Activated effector memory CD4-positive, alpha-beta T cell treated with Interleukin-2 at 50 U/mL for 16 hours (primary cell): ENCODE measurements around the gene HNRNPR.
"Not testable (repeated sequence)": the region's sequence is repeated elsewhere in the genome, so short reads cannot be mapped to it uniquely, and the experiment has no call there.

Experiments
- DNase-seq: peaks from one replicate; pipeline ENCODE4 v3.0.0-alpha.2; 2020

HNRNPR gene

GRCh38 chr1:23322770-23323169, 21.3 kb downstream of the HNRNPR start:
- DNase-seq = no peak

DNA sequence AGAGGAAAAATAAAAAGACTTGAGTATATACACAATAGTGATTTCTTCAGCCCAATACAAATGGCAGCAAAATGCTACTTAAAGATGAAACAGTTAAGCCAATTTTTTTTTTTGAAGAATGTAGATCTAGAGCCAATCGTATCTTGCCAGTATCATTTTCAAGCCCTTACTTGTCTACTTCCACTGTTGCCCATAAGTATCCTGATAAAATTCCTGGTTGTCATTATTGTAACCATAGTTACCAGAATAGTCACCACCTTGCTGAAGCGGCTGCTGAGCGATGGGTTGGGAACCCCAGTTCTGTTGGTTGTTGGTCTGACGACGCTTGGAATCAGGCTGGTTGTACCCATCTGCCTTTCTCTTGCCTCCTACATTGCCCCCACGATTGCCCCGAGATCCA, 33.8 kb downstream of the HNRNPR start:
- DNase-seq = not testable (repeated sequence)

DNA sequence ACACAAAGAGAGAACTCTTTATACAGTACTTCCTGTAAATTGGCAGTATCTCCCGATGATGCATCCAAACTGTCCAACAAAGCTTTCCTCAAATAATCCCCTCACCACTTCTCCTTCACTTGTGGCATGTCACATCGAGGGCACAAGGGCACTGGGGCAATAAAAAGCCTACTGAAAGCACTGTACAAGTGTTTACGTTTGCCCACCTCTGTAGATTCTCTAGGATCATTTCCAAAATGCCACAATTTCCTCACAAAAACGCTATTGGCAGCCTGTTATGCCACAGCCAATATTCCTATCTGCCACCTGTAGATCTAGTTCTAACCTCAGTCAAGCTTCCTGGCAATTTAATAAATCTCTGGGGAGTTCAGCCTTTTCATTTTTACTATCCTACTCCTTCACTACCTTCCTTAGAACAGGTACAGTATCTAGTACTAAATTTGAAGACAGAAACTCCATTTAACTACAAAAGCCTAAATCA, 39.9 kb downstream of the HNRNPR start:
- DNase-seq = no peak

DNA sequence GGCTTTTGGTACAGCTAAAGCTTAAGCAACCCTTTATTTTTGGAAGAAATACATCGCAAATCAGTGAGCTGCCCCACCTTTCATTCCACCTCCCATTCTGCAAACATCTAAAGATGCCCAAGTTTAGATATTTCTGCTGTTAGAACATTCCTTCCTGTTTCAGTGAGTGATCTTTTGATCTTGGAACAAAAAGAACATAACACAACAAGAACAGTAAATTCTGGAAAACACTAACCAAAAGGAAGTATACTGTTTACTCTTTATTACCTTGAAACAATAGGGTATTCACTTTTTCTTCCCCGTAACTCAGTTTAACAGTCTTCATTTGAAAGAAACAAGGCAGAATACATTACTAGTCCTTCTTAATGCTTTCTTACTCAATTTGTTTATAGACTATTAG, 40.6 kb downstream of the HNRNPR start:
- no peak for DNase-seq

- no peak for DNase-seq
Observed at GRCh38 chr1:23296931-23297330, 47.2 kb downstream of the HNRNPR start.

DNA sequence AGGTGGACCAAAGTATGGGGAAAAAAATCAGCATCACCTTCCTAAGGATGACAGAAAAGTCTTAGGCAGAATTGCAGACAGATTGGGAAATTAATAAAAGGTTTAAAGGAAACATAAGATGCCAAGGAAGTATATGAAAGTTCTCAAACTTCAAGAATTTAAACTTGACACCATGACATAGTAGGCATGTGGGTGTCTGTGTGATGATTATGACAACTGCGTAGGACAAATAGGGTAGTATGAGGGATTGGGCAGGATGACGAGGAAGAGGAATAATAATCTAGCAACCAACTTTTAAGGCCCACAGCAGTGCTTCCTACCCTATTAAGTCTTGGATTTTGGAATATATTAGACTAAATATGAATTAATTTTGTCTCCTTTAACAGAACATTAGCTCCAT, 52.4 kb downstream of the HNRNPR start:
- DNase-seq = no peak

- no peak for DNase-seq
Observed at GRCh38 chr1:23290836-23291565, 53.1 kb downstream of the HNRNPR start.

DNA sequence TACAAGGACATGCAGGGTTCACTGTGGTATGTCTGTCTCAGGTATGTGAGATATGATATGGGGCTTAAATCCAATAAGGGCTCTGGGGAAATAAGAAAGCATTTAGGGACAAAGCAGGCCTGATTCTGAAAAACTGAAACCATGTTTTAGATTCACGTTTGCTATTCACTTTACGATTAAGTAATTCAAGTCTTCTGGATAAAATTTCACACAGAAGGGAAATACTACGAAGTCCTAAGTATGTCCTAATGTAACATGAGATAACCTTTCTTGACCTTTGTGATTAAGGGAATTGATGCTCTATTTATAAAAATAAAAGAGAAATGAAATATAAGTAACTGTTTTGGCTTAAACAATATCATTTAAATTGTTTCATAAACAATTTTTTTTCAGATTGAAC, 55.4 kb downstream of the HNRNPR start:
- DNase-seq = no peak

- no peak for DNase-seq
Observed at GRCh38 chr1:23288201-23288600, 55.9 kb downstream of the HNRNPR start.

GRCh38 chr1:23286401-23286800, 57.7 kb downstream of the HNRNPR start:
- DNase-seq = no peak

- no peak for DNase-seq
Observed at GRCh38 chr1:23283667-23284602, 60.1 kb downstream of the HNRNPR start.

DNA sequence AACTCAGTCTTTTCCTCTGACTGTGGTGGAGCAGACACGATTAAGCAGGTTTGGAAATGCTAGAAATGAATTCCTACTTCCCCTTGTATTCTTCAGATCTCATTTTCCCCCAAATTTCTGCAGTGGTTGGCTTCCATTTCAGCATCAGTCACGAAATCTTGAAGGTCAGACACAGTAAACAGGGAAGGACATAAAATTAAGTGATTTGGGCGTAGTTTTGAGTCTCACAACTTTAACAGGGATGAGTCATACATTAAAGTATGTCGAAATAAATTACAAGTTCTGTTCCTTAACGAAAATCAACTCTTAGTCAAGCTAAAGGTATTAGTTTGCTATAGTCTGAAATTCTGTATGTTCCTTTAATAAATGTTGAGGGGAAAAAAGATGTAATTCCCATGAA, 61.1 kb downstream of the HNRNPR start:
- no peak for DNase-seq

DNA sequence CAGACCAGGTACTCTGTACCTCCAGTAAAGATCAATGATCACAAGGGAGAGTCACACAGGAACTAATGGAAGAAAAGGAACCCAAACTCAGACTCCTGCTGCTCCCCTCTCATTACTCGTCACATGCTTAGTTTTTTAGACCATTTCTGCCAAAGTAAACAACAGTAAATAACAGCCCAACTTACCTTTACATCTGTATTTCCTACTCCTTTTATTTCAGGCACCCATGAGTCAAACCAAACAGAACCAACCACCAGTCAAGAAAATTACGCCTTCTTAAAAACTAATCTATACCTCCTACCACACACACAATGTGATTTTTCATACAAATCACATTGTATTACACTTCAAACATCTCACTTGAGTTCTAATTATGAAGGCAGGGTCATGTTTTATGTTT, 65.4 kb downstream of the HNRNPR start:
- no peak for DNase-seq

DNA sequence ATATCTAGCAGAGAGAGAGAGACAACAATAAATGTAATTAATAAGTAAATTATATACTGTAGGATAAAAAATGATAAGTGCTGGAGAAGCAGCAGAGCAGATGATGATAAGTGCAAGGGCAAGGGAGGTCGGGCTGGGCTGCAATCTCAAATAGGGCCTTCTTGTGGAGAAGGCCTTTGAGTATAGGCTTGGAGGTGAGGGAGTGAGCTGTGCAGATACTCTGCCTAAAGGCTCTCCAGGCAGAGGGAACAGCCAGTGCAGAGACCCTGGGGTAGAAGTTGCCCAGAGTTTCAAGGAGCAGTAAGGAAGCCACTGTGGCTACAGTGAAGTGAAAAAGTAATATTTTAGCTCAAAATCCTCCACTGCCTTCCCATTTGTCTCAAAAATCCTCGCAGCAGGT, 67.6 kb downstream of the HNRNPR start:
- no peak for DNase-seq

GRCh38 chr1:23274134-23274505, 70.0 kb downstream of the HNRNPR start:
- no peak for DNase-seq

- no peak for DNase-seq
Observed at GRCh38 chr1:23273450-23274133, 70.5 kb downstream of the HNRNPR start.

DNA sequence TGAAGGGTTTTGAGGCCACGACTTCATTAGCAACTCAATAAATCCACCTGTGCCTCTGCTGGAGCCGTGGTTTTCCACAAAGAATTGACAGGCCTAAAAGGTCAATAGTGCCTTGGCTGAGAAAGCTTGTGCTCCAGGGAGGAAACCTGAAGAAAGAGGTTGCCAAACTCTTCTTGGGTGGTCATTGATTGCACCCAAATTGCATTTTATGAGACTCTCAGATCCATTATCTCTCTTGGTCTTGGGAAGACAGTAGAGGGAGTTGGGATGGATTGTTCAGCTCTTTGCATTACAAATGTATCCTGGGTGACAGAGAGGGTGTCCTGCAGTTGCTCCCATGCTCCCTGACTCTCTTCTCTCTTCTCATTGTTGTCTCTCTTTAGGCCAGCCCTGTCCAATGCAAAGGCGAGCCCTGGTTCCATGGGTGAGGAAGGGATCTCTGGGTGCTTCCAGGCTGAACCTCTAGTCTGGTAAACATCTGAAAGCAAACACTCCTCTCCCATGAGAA, 80.7 kb downstream of the HNRNPR start:
- DNase-seq = no peak

- DNase-seq = not testable (repeated sequence)
Observed at GRCh38 chr1:23258082-23258481, 86.0 kb downstream of the HNRNPR start.

GRCh38 chr1:23257371-23257770, 86.7 kb downstream of the HNRNPR start:
- DNase-seq = not testable (repeated sequence)
